Mucosa of descending colon (tissue), 3 donors: Measurements from ENCODE around the gene GLYATL3. TPM values are rescaled to one million over a fixed set of nuclear protein-coding genes. Genes with fewer than 3 reads are reported as not detected.

Source experiments
- ATAC-seq: fragments of 200-7000 bp; cut with Tn5 transposase; one replicate; pipeline ENCODE4 v1.9.1; 2020; ENCODE audit warnings: mild to moderate bottlenecking, moderate library complexity
- DNase-seq, 3 donors: peaks; one replicate each; pipeline ENCODE4 v3.0.0-alpha.2; 2020
- H3K36me3 ChIP-seq: fragments of 200-600 bp; one replicate; pipeline ENCODE4 v1.8.0; 2021; ENCODE audit warnings: low read depth, mild to moderate bottlenecking
- H3K4me1 ChIP-seq: fragments of 200-600 bp; one replicate; pipeline ENCODE4 v1.8.0; 2021; ENCODE audit warnings: low read depth, mild to moderate bottlenecking
- H3K4me3 ChIP-seq: fragments of 200-600 bp; one replicate; pipeline ENCODE4 v1.8.0; 2021; ENCODE audit warnings: mild to moderate bottlenecking
- H3K9me3 ChIP-seq: fragments of 200-600 bp; one replicate; pipeline ENCODE4 v1.8.0; 2021; ENCODE audit warnings: mild to moderate bottlenecking
- CTCF ChIP-seq: fragments of 200-600 bp; IDR thresholded peaks from one replicate; pipeline ENCODE4 v1.8.0; 2022; ENCODE audit warnings: antibody characterized with exemption, mild to moderate bottlenecking
- intact Hi-C, 2 donors: fragments of 100-400 bp; cut with DNase I in 1 of 2; cut with micrococcal nuclease in 1 of 2; formaldehyde crosslinking; loops; one replicate each; pipeline versions ENCODE4 v1.11.0 to v1.11.1; 2022; cut with DNase I, micrococcal nuclease
- total RNA-seq, 3 donors: library from RNA; stranded (reverse); fragmentation: NEBNext Ultra II Directional in 2 of 3; extraction: Animal tissue kit (Norgen Biotek cat#: 25700) in 2 of 3; gene quantifications; one replicate each; pipeline versions ENCODE4 v1.2.1 to v1.2.4, GENCODE V29; 2021 to 2023
- donor health status: DM: no; HTN: no; CAD: no; lungs with moderate emphysema.
- donor health status: DM: no; HTN: no; CAD: no.
- donor health status: DM: no; HTN: yes; CAD: no.

The GLYATL3 gene
- total RNA-seq, 3 donors from 2014 or later: not detected

- peak; percentile 25 for TF ChIP-seq CTCF
- no peak for DNase-seq
- intact Hi-C loops: loop anchor here in 1 of 2 donors (2.0 kb wide), 1 partner anchor 75 kb away; no protein-coding TSS in a partner anchor
- Histone ChIP-seq H3K4me3 (no peak overlapping the region), H3K9me3 (no peaks in the 10 kb centered on the region), H3K36me3 (no peaks in the 10 kb centered on the region), H3K4me1 (no peaks in the 10 kb centered on the region)
- peak; percentile 88 for ATAC-seq
These were observed 32.2 kb downstream of the GLYATL3 start for GRCh38 chr6:49531774-49532569.

GRCh38 chr6:49535795-49536194, 36.1 kb downstream of the GLYATL3 start:
- no peak for TF ChIP-seq CTCF
- ATAC-seq: no peak
- intact Hi-C loops: no loop called here
- Histone ChIP-seq H3K9me3 (no peaks in the 10 kb centered on the region), H3K4me1 (no peaks in the 10 kb centered on the region), H3K36me3 (no peaks in the 10 kb centered on the region), H3K4me3 (no peak overlapping the region)
- no peak for DNase-seq

- Histone ChIP-seq H3K4me3 (no peak overlapping the region), H3K9me3 (no peaks in the 10 kb centered on the region), H3K36me3 (no peaks in the 10 kb centered on the region), H3K4me1 (no peaks in the 10 kb centered on the region)
- intact Hi-C loops: no loop called here
- DNase-seq (no peak), ATAC-seq (no peak)
- no peak for TF ChIP-seq CTCF
These were observed 39.4 kb downstream of the GLYATL3 start for GRCh38 chr6:49539102-49539501.

GRCh38 chr6:49540614-49541013, 40.9 kb downstream of the GLYATL3 start:
- ATAC-seq (no peak), DNase-seq (no peak)
- no peaks in the 10 kb centered on the region for H3K36me3 ChIP-seq
- H3K4me1 ChIP-seq: no peaks in the 10 kb centered on the region
- intact Hi-C loops: no loop called here
- no peak for TF ChIP-seq CTCF
- H3K9me3 ChIP-seq: no peaks in the 10 kb centered on the region
- H3K4me3 ChIP-seq: no peak overlapping the region

- DNase-seq (no peak), ATAC-seq (peak; percentile 63)
- H3K36me3 ChIP-seq: no peaks in the 10 kb centered on the region
- H3K4me1 ChIP-seq: no peaks in the 10 kb centered on the region
- no peaks in the 10 kb centered on the region for H3K9me3 ChIP-seq
- intact Hi-C loops: no loop called here
- H3K4me3 ChIP-seq: no peak overlapping the region
- no peak for TF ChIP-seq CTCF
These were observed 41.5 kb downstream of the GLYATL3 start for GRCh38 chr6:49541210-49541724.
